ENCODE results near the gene PLEKHO2. TPM values are rescaled to one million over a fixed set of nuclear protein-coding genes. Genes with fewer than 3 reads are reported as not detected.
"Not testable (repeated sequence)": the region's sequence is repeated elsewhere in the genome, so short reads cannot be mapped to it uniquely, and the experiment has no call there.

The PLEKHO2 gene
- 11.8 TPM for polyA plus RNA-seq (2012; ENCODE audit: missing spikeins)

- DNase-seq (ENCODE audit: insufficient read length) (peak; percentile 91), FAIRE-seq (peak; percentile 74)
- peak; percentile 88; the same call in 1 of the 2 replicates for TF ChIP-seq POLR2A (IDR thresholded peaks at IDR 0.05; ENCODE audit: low read depth, low read length)
- peak; percentile 81 for TF ChIP-seq POLR2AphosphoS5 (IDR thresholded peaks at IDR 0.05; ENCODE audit: low read depth, low read length)
- TF ChIP-seq TAF1 (IDR thresholded peaks at IDR 0.05; ENCODE audit: borderline replicate concordance, low read depth, low read length) = peak; percentile 76; the same call in 1 of the 2 replicates
Measured at GRCh38 chr15:64841344-64842095, at the start of gene PLEKHO2. TSS of gene PLEKHO2 (plus strand) at chr15:64841915. CDS start at chr15:64842017, 102 bp downstream.

- DNase-seq (ENCODE audit: insufficient read length) = no peak
Measured at GRCh38 chr15:64792282-64792681, 49.4 kb upstream of the PLEKHO2 start.

GRCh38 chr15:64795299-64795698, 46.4 kb upstream of the PLEKHO2 start:
- not testable (repeated sequence) for DNase-seq (ENCODE audit: insufficient read length); FAIRE-seq

More at GRCh38 chr15:64792282-64792681, 49.4 kb upstream of the PLEKHO2 start:
- TF ChIP-seq POLR2AphosphoS5 (IDR thresholded peaks at IDR 0.05; ENCODE audit: low read depth, low read length) (no peak), POLR2A (IDR thresholded peaks at IDR 0.05; ENCODE audit: low read depth, low read length) (no peak), TAF1 (IDR thresholded peaks at IDR 0.05; ENCODE audit: borderline replicate concordance, low read depth, low read length) (no peak)
- no peak for FAIRE-seq

GRCh38 chr15:64795921-64796320, 45.8 kb upstream of the PLEKHO2 start:
- not testable (repeated sequence) for DNase-seq (ENCODE audit: insufficient read length); FAIRE-seq

- not testable (repeated sequence) for FAIRE-seq; DNase-seq (ENCODE audit: insufficient read length)
Measured at GRCh38 chr15:64798905-64799304, 42.8 kb upstream of the PLEKHO2 start.

- DNase-seq (ENCODE audit: insufficient read length) (no peak), FAIRE-seq (no peak)
- no peak for TF ChIP-seq TAF1 (IDR thresholded peaks at IDR 0.05; ENCODE audit: borderline replicate concordance, low read depth, low read length)
Measured at GRCh38 chr15:64800476-64800875, 41.2 kb upstream of the PLEKHO2 start.

- DNase-seq (ENCODE audit: insufficient read length) (no peak), FAIRE-seq (no peak)
- TF ChIP-seq POLR2AphosphoS5 (IDR thresholded peaks at IDR 0.05; ENCODE audit: low read depth, low read length) (no peak), POLR2A (IDR thresholded peaks at IDR 0.05; ENCODE audit: low read depth, low read length) (no peak), TAF1 (IDR thresholded peaks at IDR 0.05; ENCODE audit: borderline replicate concordance, low read depth, low read length) (no peak)
Measured at GRCh38 chr15:64803526-64803925, 38.2 kb upstream of the PLEKHO2 start.

GRCh38 chr15:64804619-64805018, 37.1 kb upstream of the PLEKHO2 start:
- no peak for TF ChIP-seq POLR2A (IDR thresholded peaks at IDR 0.05; ENCODE audit: low read depth, low read length)
- TF ChIP-seq POLR2AphosphoS5 (IDR thresholded peaks at IDR 0.05; ENCODE audit: low read depth, low read length) = no peak
- no peak for TF ChIP-seq TAF1 (IDR thresholded peaks at IDR 0.05; ENCODE audit: borderline replicate concordance, low read depth, low read length)
- FAIRE-seq (no peak), DNase-seq (ENCODE audit: insufficient read length) (no peak)

- FAIRE-seq (no peak), DNase-seq (ENCODE audit: insufficient read length) (no peak)
- TF ChIP-seq POLR2A (IDR thresholded peaks at IDR 0.05; ENCODE audit: low read depth, low read length) = no peak
- TF ChIP-seq POLR2AphosphoS5 (IDR thresholded peaks at IDR 0.05; ENCODE audit: low read depth, low read length) = no peak
- no peak for TF ChIP-seq TAF1 (IDR thresholded peaks at IDR 0.05; ENCODE audit: borderline replicate concordance, low read depth, low read length)
Measured at GRCh38 chr15:64806509-64806908, 35.2 kb upstream of the PLEKHO2 start.

GRCh38 chr15:64807051-64807749, 34.5 kb upstream of the PLEKHO2 start:
- no peak for DNase-seq (ENCODE audit: insufficient read length)
- TF ChIP-seq POLR2AphosphoS5 (IDR thresholded peaks at IDR 0.05; ENCODE audit: low read depth, low read length) (no peak), TAF1 (IDR thresholded peaks at IDR 0.05; ENCODE audit: borderline replicate concordance, low read depth, low read length) (no peak), POLR2A (IDR thresholded peaks at IDR 0.05; ENCODE audit: low read depth, low read length) (no peak)
- FAIRE-seq = no peak

GRCh38 chr15:64807751-64808222, 33.9 kb upstream of the PLEKHO2 start:
- FAIRE-seq (no peak), DNase-seq (ENCODE audit: insufficient read length) (no peak)
- no peak for TF ChIP-seq TAF1 (IDR thresholded peaks at IDR 0.05; ENCODE audit: borderline replicate concordance, low read depth, low read length)
- no peak for TF ChIP-seq POLR2AphosphoS5 (IDR thresholded peaks at IDR 0.05; ENCODE audit: low read depth, low read length)
- TF ChIP-seq POLR2A (IDR thresholded peaks at IDR 0.05; ENCODE audit: low read depth, low read length) = no peak

GRCh38 chr15:64808785-64809453, 32.8 kb upstream of the PLEKHO2 start:
- FAIRE-seq (no peak), DNase-seq (ENCODE audit: insufficient read length) (no peak)
- TF ChIP-seq POLR2AphosphoS5 (IDR thresholded peaks at IDR 0.05; ENCODE audit: low read depth, low read length) = no peak
- TF ChIP-seq TAF1 (IDR thresholded peaks at IDR 0.05; ENCODE audit: borderline replicate concordance, low read depth, low read length) = no peak
- TF ChIP-seq POLR2A (IDR thresholded peaks at IDR 0.05; ENCODE audit: low read depth, low read length) = no peak
